GM18909 (cell line): Measurements from ENCODE around the gene DMD.

Experiments used
- ATAC-seq: cut with Tn5 transposase; IDR thresholded peaks from one replicate; pipeline ENCODE4 v1.9.1; 2021; ENCODE audit warnings: mild to moderate bottlenecking; ENCODE audit not compliant: unreplicated experiment, poor library complexity

The DMD gene

DNA sequence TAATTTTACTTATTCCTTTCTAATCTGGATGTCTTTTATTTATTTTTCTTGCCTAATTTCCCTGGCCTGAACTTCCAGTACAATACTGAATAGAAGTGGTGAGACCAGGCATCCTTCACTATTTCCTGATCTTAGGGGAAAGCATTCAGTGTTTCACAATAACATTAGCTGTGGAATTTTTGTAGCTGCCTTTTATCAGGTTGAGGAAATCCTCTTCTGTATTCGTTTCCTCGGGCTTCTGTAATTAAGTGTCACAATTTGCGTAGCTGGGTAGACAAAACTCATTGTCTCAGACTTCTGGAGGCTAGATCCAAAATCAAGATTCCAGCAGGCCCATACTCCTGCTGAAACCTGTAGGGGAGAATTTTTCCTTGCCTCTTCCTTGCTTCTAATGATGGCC is 1541.1 kb downstream of the DMD start:
- ATAC-seq = no peak

DNA sequence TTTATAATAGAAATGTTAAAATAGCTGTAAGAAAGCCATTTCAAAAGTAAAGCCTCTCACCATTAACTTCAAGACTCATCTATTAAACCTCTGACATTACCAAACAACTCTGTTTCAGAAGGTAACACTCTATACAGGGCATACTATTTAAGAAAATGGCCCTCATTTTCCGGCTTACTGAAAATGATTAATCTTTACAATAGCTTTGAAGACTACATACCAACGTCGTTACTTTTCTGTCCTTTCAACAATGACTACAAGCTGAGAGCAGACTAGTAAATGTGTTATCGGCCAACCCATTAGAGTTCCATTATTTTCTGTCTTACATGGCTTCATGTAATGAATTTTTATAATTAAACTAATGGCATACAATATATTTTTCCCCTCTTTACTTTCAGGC is 1545.9 kb downstream of the DMD start:
- no peak for ATAC-seq

DNA sequence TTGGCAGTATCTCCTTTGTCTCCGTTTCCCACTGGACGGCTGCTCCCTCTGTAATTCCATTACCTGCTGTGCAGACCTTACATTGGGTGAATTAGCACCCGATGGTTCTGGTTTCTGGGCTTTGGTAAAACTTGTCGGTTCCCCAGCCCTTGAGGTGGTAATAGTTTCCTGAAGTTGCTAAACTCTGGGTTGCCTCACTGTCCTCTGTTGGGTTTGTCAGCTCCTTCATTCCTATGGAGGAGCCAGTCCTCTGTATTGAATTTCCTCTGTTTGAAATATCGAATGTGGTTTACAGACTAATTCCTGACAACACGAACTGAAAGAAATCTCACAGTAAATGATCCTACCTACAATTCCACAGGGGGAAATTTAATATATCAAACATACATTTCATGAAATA is 1548.2 kb downstream of the DMD start:
- ATAC-seq = no peak

DNA sequence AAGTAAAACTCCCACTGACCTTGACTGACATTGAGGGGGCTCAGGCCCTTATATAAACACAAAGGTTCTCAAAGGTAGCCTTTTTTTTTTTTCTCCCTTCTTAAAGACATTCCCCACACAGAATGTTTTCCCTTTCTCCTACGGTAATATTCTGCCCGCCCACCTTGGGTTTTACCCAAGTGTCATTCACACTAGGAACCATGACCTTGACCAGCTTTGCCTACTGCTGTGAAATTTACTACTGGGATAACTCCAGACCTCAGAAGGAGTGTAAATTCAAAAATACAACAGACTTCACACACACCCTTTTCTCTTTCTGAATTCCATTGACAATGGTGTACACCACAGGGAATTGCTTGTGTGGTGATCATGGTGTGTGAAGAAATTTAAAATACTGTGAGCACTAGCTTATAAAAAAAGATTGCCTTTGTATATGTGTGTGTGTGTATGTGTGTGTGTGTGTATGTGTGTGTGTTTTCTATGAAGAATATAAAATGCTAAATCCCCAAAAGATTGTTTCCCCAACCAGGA is 1550.0 kb downstream of the DMD start:
- no peak for ATAC-seq

DNA sequence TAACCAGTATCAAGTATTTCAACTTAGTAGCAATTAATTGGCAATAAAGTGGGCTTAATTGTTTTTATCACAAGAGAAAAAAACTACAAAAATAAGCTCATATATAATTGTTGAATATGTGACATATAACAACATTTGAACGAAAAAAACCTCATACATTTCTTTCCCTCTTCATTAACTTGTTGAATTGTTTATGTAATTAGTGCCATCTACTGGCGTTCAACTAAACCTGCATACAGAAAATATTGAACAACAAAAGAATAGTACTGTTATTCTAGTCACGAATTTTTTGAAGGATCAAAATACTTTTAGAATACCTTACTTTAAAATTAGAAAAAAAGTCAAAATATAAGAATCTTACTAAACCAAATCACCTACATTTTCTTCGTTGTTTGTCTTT is 1553.0 kb downstream of the DMD start:
- ATAC-seq = no peak

DNA sequence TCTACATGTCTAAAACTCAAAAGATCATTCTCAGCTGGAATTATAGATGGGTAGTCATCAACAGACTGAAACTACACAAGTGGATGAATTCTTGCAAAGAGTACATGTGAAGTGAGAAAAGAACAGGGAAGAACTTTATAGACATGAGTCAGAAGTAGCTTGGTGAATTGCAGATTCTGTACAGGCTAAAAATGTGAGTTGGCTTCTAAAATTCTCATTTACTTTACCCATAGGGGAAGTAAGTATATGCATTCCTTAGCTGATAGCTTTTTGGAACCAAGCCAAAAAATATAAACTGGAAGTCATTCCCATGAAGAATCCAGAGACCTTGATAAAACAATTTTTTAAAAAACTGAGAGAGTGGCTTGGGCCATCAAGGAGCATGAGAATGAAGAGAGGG is 1555.3 kb downstream of the DMD start:
- no peak for ATAC-seq

DNA sequence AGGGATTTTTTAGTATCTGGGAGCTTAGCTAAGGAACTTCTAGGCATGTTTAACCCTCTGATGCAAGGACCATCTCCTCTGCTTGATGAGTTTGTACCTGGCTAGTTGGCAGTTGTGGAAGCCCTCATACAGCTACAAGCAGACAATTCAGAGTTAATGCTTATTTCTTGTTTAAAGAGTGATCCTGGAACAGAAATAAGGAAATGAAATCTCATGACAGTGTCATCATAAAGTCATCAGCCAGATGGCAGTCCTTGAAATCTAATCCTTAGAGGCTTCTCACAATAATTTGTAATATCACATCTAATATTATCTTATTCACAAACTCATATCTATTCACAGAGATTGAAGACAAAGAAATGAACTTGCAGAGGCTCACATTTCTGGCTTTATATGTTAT is 1557.9 kb downstream of the DMD start:
- ATAC-seq = no peak

DNA sequence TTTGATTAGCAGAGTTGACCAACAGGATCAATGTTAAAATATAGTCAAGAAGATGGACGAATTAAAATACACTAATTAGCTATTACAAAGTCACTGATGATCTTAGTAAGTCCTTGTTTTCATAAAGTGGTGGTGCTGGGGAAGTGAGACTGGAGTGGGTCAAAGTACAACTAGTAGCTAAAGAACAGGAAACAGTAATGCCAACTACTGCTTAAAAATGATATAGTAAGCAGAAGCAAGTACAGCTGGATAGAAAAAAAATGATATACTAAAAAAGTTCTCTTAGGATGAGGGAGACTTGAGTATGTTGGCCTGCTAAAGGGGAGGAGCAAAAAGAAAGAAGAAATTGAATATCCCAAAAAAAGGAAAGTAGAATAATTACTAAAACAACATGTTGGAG is 1558.7 kb downstream of the DMD start:
- ATAC-seq = peak; percentile 65

DNA sequence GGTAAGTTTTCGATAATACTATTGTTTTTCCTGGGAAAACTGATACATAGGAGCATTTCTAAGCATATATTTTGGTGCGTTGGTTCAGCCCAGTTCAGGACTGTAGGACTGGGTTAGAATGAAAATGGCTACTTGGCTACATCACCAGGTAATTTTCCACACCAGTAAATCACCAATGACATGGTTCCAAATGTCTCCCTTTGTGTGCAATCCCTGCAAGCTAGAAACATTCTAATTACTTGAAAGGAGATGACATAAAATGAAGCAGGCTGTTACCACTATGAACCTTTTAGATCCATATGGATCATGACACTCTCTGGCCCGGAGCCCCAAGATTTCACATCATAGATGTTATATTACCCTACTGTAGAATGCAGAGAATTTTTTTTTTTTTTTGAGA is 1562.1 kb downstream of the DMD start:
- ATAC-seq = no peak

DNA sequence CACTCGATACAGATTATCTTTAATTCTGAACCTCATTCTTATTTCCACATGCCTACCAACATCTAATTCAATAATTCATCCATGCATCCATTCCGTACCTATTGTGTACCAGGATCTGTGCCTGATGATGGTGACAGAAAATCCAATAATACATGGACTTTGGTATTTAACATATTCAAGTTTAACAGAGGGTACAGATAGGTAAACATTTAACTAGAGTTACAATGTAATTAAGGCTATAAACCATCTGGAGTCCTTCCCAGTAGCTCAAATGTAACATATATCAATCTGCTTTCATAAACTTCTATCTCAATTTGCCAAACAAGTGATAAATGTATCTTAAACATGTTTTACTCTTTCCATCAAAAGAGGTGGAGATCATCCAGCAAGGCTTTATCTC is 1578.0 kb downstream of the DMD start:
- ATAC-seq = no peak

DNA sequence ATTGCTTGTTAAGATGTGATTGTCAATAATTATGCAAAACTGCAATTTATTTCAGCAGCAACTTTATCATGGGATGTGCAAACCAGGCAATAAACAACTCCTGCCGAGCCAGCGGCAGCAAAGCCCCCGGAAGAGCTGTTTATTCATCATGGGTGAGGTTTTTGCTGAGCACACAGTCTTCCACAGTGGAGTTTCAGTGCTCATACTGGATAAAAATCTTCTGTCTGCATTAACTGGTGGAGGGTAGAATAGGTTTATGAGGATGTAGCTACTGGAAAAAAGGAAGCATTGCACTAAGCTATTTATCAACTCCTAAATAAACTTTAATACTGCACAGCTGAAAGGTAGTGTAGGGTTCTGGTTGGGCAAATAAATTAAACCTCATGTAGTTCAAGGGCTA is 1582.2 kb downstream of the DMD start:
- ATAC-seq = no peak

DNA sequence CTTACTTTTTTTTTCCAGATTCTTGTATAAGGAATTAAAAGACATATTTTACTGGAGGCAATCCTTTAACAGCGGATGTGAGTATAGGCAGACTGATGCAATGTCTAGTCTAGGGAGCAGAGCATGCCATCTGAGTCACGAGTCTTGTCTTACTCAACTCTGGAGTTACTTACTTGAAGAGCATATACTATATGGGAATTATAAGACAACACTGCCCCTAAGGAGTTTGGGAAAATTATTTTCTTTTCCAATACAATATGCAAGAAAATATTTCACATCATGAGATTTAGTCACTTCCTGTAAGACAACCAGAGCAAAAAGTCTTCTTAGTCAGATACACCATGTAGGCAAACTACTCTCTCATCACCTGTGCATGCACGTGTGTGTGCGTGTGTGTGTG is 1602.2 kb downstream of the DMD start:
- ATAC-seq = no peak

DNA sequence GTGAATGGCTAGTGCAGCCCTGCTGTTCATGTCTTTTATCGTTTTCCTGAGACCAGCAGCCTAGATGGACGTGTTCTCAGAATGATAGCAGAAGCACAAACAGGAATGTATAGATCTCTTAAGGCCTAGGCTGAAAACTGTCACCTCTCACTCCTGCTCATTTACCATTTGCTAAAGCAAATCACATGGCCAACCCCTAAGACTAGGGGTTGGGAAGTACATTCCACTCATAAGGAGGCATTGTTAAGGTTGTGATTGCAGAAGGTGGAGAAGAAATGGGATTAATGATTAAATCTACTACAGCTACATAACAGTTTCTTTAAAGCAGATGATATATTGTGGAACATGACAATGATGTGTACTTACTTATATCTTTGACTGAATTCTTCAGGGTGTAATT is 1602.7 kb downstream of the DMD start:
- no peak for ATAC-seq

DNA sequence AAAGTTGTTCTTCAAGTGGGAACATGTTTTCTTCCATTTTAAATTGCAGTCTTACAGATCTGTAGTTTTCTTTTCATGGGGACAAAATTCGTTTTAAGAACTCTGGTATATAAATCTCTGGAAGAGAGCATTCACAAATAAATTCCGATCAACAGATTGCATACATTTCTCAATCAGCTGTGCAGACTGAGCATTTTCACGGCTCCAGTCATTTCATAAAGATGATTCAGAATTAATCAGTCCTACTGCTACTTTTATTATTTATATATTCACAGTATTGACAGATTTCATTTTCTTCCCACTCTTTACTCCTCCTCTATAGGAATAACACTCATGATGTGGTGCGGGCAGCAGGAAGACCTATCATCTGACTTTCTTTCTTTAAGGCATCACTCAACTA is 1604.6 kb downstream of the DMD start:
- no peak for ATAC-seq

DNA sequence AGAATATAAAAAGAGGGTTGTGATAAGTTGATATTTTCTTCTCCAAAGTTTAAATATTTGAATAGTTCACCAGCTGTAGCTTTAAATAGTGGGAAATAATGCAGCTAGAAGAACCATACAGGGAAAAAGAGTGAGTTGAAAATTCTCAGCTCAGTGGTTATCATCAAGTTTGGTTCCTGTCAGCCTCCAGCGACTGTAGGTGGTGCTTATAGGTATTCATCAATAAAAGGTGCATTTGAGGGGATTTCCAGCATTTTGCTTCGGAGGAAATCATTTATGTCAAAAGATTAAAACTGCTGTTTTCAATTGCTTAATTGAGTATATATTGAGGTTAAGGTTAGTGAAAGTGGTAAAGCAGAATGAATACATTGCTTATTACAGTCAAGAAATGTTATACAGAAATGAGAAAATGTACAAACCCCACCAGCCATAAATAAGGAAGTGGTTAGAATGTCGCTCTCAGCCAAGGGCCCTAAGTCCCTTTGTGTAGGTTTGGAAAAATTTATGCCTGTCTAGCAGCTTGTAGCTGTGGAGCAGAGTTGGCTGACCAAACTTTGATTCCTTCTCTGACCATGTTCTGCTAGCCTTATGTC is 1606.6 kb downstream of the DMD start:
- ATAC-seq = peak; percentile 88

DNA sequence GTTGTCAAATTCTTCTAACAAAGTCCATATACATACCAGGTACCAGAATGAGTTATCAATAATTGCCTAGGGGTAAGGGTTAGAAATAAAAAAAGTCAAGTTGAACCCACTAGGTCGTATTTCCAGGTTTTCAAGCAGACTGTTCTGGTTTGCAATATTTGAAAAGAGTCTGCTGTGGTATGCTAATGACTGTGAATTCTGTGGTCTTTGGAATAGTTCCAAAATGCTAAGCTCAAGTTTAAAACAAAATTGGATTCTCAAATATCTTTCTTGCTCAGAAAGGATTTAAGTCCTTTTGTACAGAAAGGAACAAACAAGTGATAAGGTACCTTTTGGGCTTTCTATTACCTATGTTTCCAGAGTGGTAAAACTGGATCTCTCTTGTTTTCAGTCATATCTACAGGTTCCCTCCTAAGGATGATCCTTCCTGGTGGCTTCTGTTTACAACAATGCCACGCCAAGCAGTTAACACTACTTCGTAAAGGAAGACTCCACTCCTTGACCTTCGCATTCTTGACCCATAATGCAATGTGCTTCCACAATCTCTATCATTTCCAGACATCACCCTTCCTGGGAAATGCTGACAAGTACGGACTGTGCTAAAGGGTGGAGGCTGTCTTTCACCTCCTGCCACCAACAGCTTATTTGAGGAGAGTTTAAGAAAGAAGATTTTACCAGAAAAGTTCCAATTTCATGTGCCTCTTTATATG is 1607.8 kb downstream of the DMD start:
- no peak for ATAC-seq

DNA sequence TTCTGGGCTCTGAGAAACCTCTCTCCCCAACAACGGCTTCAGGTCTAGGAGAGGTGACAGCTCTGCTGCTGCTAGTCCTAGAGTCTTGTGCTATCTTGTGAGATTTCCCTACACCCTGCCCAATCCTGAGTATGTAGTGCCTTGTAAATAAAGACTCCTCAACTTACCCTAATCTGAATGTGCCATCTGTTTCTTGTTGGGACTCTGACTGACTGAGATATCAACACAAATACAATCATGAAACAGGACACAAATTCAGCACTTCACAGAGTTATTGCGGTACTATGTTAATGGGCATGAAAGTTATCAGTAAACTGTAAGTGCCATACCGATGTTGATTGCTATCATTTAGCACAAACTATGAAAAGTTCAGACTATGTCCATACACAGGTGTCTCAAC is 1610.5 kb downstream of the DMD start:
- ATAC-seq = no peak

DNA sequence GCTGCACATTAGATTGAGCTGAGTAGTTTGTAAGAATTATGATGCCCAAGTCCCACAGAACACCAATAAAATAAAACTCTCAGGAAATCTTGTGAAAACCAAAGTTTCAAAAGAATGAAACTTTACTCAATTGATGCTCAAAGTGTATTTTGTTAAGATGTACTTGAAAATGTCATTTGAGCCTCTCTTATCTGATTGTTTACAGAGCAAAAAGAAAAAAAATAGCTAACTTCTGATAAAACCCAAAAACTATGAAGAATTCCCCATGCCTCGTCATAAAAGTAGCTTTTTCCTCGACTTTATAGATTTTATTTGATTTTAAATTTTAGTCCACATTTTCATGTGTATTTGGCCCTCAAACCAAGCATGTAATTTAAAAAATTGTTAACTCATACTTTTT is 1618.0 kb downstream of the DMD start:
- ATAC-seq = no peak

DNA sequence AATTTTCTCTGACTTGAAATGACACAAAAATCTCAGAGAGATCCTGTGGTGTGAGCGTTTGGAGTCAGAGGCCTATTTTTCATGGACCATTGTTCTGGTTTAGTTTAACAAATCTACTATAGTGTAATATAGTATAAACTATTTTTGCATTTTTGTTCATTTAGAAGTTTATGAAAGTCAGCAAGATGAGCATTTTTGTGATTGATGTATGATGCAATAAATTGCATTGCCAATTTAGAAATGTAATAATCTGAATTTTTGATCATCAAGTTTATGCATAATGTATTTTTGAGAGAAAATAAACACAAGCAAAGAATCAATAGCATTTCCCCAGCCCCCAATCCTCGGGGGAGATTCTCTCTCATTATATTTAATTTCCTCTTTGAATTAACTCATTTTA is 1620.0 kb downstream of the DMD start:
- no peak for ATAC-seq

DNA sequence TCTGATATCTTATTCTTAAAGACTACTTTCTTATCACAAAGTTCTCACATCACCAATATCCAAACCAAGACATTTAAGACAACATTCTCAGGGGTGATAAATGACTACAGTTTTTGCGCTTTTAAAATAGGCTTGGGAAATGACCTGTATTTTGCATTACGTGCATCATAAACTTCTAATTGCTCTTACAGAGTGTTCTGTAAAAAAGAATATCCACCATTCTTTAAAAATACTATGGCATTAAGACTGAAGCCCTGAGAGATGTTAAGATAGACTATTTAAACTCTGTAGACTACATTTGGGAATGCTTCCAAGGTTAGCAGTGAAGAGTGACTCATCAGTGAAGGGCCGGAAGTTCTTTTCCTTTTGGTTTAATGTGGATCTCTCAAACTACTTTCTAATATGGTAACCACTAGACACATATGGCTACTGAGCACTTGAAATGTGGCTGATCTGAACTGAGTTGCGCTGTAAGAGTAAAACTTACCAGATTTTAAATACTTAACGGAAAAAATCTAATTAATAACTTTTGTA is 1620.7 kb downstream of the DMD start:
- no peak for ATAC-seq

DNA sequence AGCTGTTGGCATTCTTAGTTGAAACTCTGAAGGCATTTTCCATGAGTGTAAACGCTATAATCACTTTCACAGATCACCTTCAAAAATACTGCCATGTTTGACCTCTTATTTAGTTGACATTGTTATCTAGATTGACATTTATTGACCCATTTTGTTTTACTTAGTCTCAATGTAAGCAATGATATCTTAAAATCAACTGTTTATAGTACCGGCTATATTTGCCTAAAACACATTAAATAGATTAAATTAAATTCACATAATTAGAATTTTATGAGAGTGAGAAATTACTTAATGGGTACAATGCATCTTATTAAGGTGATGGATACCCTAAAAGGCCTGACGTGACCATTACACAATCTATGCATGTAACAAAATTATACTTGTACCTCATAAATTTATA is 1621.8 kb downstream of the DMD start:
- ATAC-seq = no peak

DNA sequence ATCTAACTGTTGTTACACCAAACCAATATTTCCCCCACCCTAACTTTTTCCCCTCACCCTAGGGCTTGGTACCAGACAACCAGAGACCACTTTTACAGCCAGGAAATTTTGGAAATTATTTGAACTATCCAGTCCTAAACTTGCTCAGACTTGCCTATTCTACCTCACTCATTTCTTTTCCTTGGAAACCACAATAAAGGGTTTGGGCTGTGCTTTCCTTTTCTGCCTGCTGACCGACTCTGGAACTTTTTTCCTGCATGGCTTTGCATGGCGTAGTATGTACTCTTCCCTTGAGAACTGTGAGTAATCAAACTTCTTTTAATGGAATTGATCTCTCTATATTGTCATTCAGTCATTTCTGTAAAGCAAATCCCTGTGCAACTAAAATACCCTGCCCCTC is 1623.0 kb downstream of the DMD start:
- no peak for ATAC-seq
